Mucosa of stomach (tissue), 1 donor: ENCODE measurements around the gene WDR17.

Source experiments
- H3K27me3 ChIP-seq: one replicate; pipeline ENCODE4 v1.7.0; 2013; ENCODE audit warnings: mild to moderate bottlenecking, low read length; ENCODE audit not compliant: control insufficient read depth, insufficient read depth
- H3K36me3 ChIP-seq: one replicate; pipeline ENCODE4 v1.7.0; 2013; ENCODE audit warnings: low read length; ENCODE audit not compliant: control insufficient read depth, insufficient read depth
- H3K4me1 ChIP-seq: one replicate; pipeline ENCODE4 v1.7.0; 2013; ENCODE audit warnings: mild to moderate bottlenecking, low read length; ENCODE audit not compliant: control insufficient read depth, insufficient read depth
- H3K4me3 ChIP-seq: one replicate; pipeline ENCODE4 v1.7.0; 2013; ENCODE audit warnings: low read length
- H3K9ac ChIP-seq: one replicate; pipeline ENCODE4 v1.7.0; 2013; ENCODE audit warnings: mild to moderate bottlenecking, low read length, moderate library complexity
- H3K9me3 ChIP-seq: one replicate; pipeline ENCODE4 v1.7.0; 2013; ENCODE audit warnings: mild to moderate bottlenecking, low read length, moderate library complexity; ENCODE audit not compliant: control insufficient read depth
- donor health status: Pancreatic carcinoma.

WDR17 gene

DNA sequence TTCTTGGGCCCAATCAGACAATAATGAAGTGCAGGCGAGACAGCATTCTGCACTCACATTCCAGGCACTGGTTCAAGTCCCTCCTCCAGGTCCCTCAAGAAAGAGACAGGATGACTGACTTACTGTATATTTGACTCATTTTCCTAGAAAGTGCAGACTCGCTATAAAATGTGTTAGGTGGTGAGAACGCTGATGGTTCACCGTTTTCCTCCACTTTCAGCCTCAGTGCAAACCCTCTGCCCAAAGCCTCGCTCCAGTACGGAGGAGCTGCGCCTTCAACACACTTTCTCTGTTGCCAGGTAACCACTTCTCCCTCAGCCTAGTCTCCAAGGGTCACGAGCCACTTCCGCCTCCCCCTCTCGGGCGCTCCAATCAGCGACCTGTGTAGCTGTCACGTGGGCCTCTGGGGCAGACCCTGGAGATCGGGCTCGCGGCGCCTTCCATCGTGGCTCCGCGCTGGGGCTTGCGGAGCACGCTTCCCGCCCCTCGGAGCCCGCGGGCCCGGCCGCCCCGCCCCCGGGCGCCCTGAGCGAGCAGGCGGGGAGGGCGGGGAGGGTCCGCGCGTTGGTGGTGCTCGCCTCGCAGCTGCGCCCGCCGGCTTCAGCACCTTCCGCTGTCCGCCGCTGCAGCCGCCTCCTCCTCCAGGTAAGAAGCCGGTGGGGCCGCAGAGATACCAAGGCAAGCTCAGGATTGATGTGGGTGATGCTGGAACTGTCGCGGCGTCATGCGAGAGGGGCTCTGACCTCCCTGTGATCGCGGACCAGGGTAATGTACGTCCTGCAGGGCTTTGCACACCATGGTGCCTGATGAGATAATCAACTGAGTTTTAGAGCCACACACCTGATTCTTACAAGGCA, at the start of gene WDR17:
TSS of gene WDR17 (plus strand) at position 407 of the 857 bp plus-strand sequence. CDS start 45,740 bp downstream, outside the sequence.
- H3K9me3 ChIP-seq, result no peaks in the 10 kb centered on the region
- H3K9ac ChIP-seq, result peak within 1 kb of the TSS; percentile 33
- no peaks in the 10 kb centered on the region for H3K4me1 ChIP-seq
- no peaks in the 10 kb centered on the region for H3K36me3 ChIP-seq
- H3K4me3 ChIP-seq, result peak within 1 kb of the TSS; percentile 72
- H3K27me3 ChIP-seq, result no peaks in the 10 kb centered on the region

DNA sequence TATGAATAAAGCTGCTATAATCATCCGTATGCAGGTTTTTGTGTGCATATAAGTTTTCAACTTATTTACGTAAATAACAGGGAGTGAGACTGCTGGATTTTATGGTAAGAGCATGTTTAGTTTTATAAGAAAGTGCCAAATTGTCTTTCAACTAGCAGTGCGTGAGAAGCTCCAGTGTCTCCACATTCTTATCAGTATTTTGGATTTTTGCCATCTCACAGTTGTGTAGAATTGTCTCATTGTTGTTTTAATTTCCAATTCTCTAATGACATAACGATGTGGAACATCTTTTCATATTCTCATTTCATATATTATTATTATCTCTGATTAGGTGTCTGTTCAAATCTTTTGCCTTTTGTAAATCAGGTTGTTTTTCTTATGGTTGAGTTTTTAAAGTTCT, 49.0 kb upstream of the WDR17 start:
- Histone ChIP-seq H3K4me1 (no peaks in the 10 kb centered on the region), H3K27me3 (no peaks in the 10 kb centered on the region), H3K4me3 (no peak overlapping the region), H3K36me3 (no peaks in the 10 kb centered on the region), H3K9me3 (no peaks in the 10 kb centered on the region), H3K9ac (no peak overlapping the region)

DNA sequence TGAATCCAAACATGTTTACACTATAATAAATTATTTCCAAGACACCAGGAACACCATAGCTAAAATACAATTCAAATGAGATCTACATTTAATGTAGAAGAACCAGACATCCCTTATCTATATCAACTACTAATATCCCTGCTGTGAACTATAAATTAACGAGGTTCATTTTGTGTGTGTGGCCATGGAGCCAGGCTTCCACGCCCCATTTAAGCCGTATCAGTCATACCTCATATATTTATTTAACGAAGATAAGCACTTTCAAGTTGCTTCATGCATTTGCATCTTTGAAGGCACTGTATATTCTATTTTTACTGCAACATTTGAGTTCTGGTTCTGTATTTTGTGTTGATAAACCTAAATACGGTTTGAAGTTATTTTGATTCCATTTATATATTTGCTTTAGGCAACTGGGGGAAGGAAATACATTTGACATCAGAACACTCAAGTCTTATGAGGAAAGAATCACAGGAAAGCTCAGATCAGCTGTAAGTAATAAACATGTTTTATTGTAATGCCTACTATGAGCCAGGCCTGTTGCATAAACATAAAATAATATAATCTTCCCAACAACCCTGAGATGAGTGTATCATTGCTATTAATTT, 45.1 kb upstream of the WDR17 start:
- Histone ChIP-seq H3K36me3 (no peaks in the 10 kb centered on the region), H3K9ac (no peak overlapping the region), H3K4me3 (no peak overlapping the region), H3K4me1 (no peaks in the 10 kb centered on the region), H3K27me3 (no peaks in the 10 kb centered on the region), H3K9me3 (no peaks in the 10 kb centered on the region)

DNA sequence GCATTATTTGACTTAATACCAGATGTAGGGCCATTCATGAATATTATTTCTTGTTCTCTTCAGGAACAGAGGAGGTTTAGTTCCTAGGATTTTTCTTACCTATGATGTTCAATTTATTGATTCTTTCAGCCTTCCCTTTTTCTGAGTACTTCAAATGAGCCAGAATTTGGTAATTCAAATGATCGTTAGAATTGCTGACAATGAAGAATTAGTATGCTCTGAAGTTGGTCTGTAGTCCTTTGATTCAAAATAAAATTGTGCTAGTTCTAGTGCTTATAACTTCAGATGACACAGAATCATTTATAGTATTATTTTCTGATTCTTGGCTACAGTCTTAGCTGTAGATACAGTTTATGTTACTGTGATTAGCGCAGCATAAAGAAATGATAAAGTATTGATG, 35.2 kb upstream of the WDR17 start:
- H3K4me3 ChIP-seq, result no peak overlapping the region
- no peak overlapping the region for H3K9ac ChIP-seq
- no peaks in the 10 kb centered on the region for H3K4me1 ChIP-seq
- no peaks in the 10 kb centered on the region for H3K36me3 ChIP-seq
- no peaks in the 10 kb centered on the region for H3K9me3 ChIP-seq
- H3K27me3 ChIP-seq, result no peaks in the 10 kb centered on the region

- Histone ChIP-seq H3K9me3 (no peaks in the 10 kb centered on the region), H3K27me3 (no peaks in the 10 kb centered on the region), H3K4me1 (no peaks in the 10 kb centered on the region), H3K36me3 (no peaks in the 10 kb centered on the region), H3K4me3 (no peak overlapping the region), H3K9ac (no peak overlapping the region)
Observed at GRCh38 chr4:176031922-176032321, 33.7 kb upstream of the WDR17 start.

- H3K36me3 ChIP-seq, result no peaks in the 10 kb centered on the region
- H3K4me3 ChIP-seq, result no peak overlapping the region
- no peaks in the 10 kb centered on the region for H3K9me3 ChIP-seq
- no peak overlapping the region for H3K9ac ChIP-seq
- H3K27me3 ChIP-seq, result no peaks in the 10 kb centered on the region
- no peaks in the 10 kb centered on the region for H3K4me1 ChIP-seq
Observed at GRCh38 chr4:176032454-176032853, 33.2 kb upstream of the WDR17 start.

DNA sequence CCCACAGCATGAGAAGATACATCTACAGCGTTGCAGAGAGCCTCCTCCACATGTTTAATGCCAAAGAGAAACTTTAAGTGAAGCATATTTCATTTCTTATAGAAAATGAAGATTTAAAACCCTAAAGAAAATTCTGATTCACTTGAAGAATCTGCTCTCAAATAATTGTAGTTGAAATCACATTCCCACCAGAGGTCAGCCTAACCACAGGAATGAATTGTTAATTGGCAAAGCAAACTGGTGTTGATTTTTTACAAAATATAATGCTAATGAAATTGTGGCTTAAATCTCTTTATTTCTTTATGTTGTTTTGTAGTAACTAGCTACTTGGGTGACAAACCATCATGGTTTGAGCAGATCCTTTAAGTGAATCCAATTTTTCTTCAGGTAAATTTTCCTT, 31.1 kb upstream of the WDR17 start:
- Histone ChIP-seq H3K9ac (no peak overlapping the region), H3K36me3 (no peaks in the 10 kb centered on the region), H3K4me3 (no peak overlapping the region), H3K27me3 (no peaks in the 10 kb centered on the region), H3K4me1 (no peaks in the 10 kb centered on the region), H3K9me3 (no peaks in the 10 kb centered on the region)

DNA sequence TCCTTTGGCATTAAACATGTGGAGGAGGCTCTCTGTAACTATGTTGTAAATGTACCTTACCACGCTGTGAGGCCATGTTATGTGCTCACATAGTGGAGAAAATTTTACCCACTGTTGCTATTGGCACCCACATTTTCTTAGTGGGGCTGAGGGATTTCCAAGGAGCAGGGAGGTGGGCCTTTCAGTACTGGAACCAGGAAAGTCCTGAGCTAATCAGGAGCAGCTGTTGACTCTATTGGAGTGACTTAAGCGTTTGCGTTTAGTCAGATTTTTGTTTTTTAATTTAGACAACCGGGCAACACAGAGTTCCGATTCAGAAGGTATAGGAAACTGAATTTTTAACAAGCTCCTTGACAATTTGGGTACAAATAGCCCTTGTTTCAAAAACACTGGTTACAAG, 30.7 kb upstream of the WDR17 start:
- Histone ChIP-seq H3K4me1 (no peaks in the 10 kb centered on the region), H3K9me3 (no peaks in the 10 kb centered on the region), H3K9ac (no peak overlapping the region), H3K4me3 (no peak overlapping the region), H3K36me3 (no peaks in the 10 kb centered on the region), H3K27me3 (no peaks in the 10 kb centered on the region)

- H3K4me1 ChIP-seq, result no peaks in the 10 kb centered on the region
- H3K4me3 ChIP-seq, result no peak overlapping the region
- no peak overlapping the region for H3K9ac ChIP-seq
- no peaks in the 10 kb centered on the region for H3K27me3 ChIP-seq
- H3K36me3 ChIP-seq, result no peaks in the 10 kb centered on the region
- no peaks in the 10 kb centered on the region for H3K9me3 ChIP-seq
Observed at GRCh38 chr4:176036585-176037205, 28.9 kb upstream of the WDR17 start.

DNA sequence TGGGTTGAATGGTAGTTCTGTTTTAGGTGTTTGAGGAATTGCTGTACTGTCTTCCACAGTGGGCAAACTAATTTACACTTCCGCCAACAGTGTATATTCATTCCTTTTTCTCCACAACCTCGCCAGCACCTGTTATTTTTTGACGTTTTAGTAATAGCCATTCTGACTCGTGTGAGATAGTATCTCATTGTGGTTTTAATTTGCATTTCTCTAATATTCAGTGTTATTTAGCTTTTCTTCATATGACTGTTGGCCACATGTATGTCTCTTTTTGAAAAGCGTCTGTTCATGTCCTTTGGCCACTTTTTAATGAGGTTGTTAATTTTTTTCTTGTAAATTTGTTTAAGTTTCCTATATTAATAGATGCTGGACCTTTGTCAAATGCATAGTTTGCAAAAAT, 26.9 kb upstream of the WDR17 start:
- no peaks in the 10 kb centered on the region for H3K36me3 ChIP-seq
- H3K27me3 ChIP-seq, result no peaks in the 10 kb centered on the region
- no peak overlapping the region for H3K9ac ChIP-seq
- H3K4me3 ChIP-seq, result no peak overlapping the region
- H3K9me3 ChIP-seq, result no peaks in the 10 kb centered on the region
- H3K4me1 ChIP-seq, result no peaks in the 10 kb centered on the region

- Histone ChIP-seq H3K36me3 (no peaks in the 10 kb centered on the region), H3K4me3 (no peak overlapping the region), H3K27me3 (no peaks in the 10 kb centered on the region), H3K9ac (no peak overlapping the region), H3K9me3 (no peaks in the 10 kb centered on the region), H3K4me1 (no peaks in the 10 kb centered on the region)
Observed at GRCh38 chr4:176042195-176042594, 23.4 kb upstream of the WDR17 start.

DNA sequence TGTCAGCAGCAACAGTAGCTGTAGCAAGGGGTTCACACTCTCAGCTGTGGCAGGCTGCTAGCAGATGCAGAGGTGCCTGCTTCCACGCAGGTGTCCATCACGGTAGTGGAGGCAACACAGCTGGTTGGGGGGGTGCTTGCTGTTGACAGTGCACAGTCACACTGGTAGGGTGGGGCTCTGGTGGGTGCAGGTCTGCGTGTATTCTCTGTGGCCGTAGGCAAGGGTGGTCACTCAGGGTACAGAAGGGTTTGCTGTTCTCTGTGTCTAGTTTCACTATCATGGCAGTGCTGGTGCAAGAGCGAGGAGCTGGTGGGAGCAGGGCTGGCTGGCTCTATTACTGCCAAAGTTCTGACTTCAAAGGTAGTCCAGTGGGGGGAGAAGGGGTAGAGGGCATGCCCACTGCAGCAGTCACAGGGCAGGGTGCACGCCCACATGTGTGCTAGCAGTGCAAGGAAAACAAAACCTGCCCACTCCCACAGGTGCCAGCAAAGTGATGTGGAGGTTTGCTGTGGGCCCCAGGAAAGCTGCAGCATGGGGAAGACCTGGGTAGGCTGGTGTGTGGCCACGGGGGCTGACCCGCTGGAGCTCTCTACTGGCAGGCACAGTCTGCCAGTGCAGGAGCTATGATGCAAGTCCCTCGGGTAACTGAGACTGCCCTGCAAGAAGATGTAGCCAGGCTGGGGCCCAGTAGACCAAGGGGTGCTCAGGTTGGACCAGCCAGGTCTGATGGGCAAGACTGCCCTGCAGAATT, 21.6 kb upstream of the WDR17 start:
- Histone ChIP-seq H3K27me3 (no peaks in the 10 kb centered on the region), H3K4me1 (no peaks in the 10 kb centered on the region), H3K9me3 (no peaks in the 10 kb centered on the region), H3K4me3 (no peak overlapping the region), H3K9ac (no peak overlapping the region), H3K36me3 (no peaks in the 10 kb centered on the region)
